NCI-H460 (cell line): ENCODE data around the gene KRT24. TPM values are rescaled to one million over a fixed set of nuclear protein-coding genes. Genes with fewer than 3 reads are reported as not detected.

Source experiments
- total RNA-seq: library from RNA; depleted of rRNA; stranded (reverse); fragments of >200 nt; shearing (Covaris generic); gene quantifications from 2 replicates; pipeline ENCODE4 v1.2.3, GENCODE V29; 2014; rRNA removed

The KRT24 gene
- total RNA-seq, 1 experiment from 2014 or later: not detected

Other genes with a start within 250 kb of the KRT24 start
- 0.10 and 0.32 TPM in 2 replicates for gene TNS4, start 202.1 kb downstream of the KRT24 start, total RNA-seq
- not detected in 2 replicates for gene CCR7, start 138.3 kb downstream of the KRT24 start, total RNA-seq
- gene SMARCE1, start 55.9 kb downstream of the KRT24 start, total RNA-seq: 101 and 107 TPM in 2 replicates
- gene KRT222, start 38.6 kb downstream of the KRT24 start, total RNA-seq: not detected in 2 replicates
- gene KRT25, start 51.6 kb upstream of the KRT24 start, total RNA-seq: not detected in 2 replicates
- gene KRT26, start 68.4 kb upstream of the KRT24 start, total RNA-seq: not detected in 2 replicates
- not detected in 2 replicates for gene KRT27, start 78.8 kb upstream of the KRT24 start, total RNA-seq
- gene KRT28, start 96.2 kb upstream of the KRT24 start, total RNA-seq: not detected in 2 replicates
- gene KRT10, start 118.9 kb upstream of the KRT24 start, total RNA-seq: 36.8 and 38.4 TPM in 2 replicates
- gene KRT12, start 163.5 kb upstream of the KRT24 start, total RNA-seq: not detected in 2 replicates
- gene KRT20, start 181.5 kb upstream of the KRT24 start, total RNA-seq: not detected in 2 replicates
- gene KRT23, start 233.9 kb upstream of the KRT24 start, total RNA-seq: 0.07 TPM in 1 of 2 replicates, not detected in the other